Stomach (tissue), 9 donors: ENCODE data around the gene CHN1. TPM values are rescaled to one million over a fixed set of nuclear protein-coding genes. Genes with fewer than 3 reads are reported as not detected.
A peak's percentile ranks its signal among the peaks of the same experiment; 100 is the strongest.

Source experiments
- DNase-seq, 2 donors: peaks; one replicate each; pipeline versions ENCODE4 v3.0.0 to v3.0.0-alpha.2; 2013 to 2019
- H3K27ac ChIP-seq, 5 donors: fragments of 200-600 bp in 4 of 5; sonication (generic) in 4 of 5; one replicate each; pipeline ENCODE4 v1.5.1; 2013 to 2019; ENCODE audit warnings: mild to moderate bottlenecking in 1 of 5, moderate library complexity in 1 of 5
- H3K27me3 ChIP-seq, 3 donors: fragments of 200-600 bp; sonication (generic); one replicate each; pipeline ENCODE4 v1.5.1; 2017 to 2019; ENCODE audit warnings: mixed run types in 1 of 3
- H3K36me3 ChIP-seq, 4 donors: fragments of 200-600 bp; sonication (generic); 1 replicate in 3 of 4; 2 replicates in 1 of 4; pipeline ENCODE4 v1.5.1; 2016 to 2019
- H3K4me1 ChIP-seq, 4 donors: fragments of 200-600 bp; sonication (generic); one replicate each; pipeline ENCODE4 v1.5.1; 2016 to 2019
- H3K4me3 ChIP-seq, 4 donors: fragments of 200-600 bp; sonication (generic) in 3 of 4; one replicate each; pipeline ENCODE4 v1.5.1; 2016 to 2019; ENCODE audit warnings: mild to moderate bottlenecking in 1 of 4
- H3K9me3 ChIP-seq, 4 donors: fragments of 200-600 bp; sonication (generic); one replicate each; pipeline ENCODE4 v1.5.1; 2016 to 2019
- CTCF ChIP-seq, 7 experiments: fragments of 450-650 bp in 4 of 7; fragments of 200-600 bp in 3 of 7; sonication (generic) in 3 of 7; IDR thresholded peaks; one replicate each; pipeline ENCODE4 v1.5.1; 2016 to 2019; ENCODE audit warnings: antibody characterized with exemption in 7 of 7, control low read depth in 2 of 7, mild to moderate bottlenecking in 1 of 7
- EP300 ChIP-seq: sonication (generic); formaldehyde crosslinking; IDR thresholded peaks from one replicate; pipeline ENCODE4 v1.6.1; 2017; ENCODE audit warnings: antibody characterized with exemption
- POLR2A ChIP-seq, 4 donors: fragments of 450-650 bp; IDR thresholded peaks; one replicate each; pipeline ENCODE4 v1.6.1; 2016; ENCODE audit warnings: antibody characterized with exemption in 4 of 4, control low read depth in 2 of 4, mild to moderate bottlenecking in 1 of 4, moderate library complexity in 1 of 4
- POLR2AphosphoS5 ChIP-seq, 3 donors: sonication (generic); formaldehyde crosslinking; IDR thresholded peaks; one replicate each; pipeline ENCODE4 v1.6.1; 2016; ENCODE audit warnings: antibody characterized with exemption in 3 of 3
- WGBS, 5 donors: extraction: QIAGEN DNeasy Blood & Tissue Kit in 3 of 5; methylation state at CpG; one replicate each; pipeline versions ENCODE4 v1.1.5 to v1.1.7; 2013 to 2018; 5-methylcytosine and 5-hydroxymethylcytosine counted together
- intact Hi-C: fragments of 100-400 bp; cut with DNase I; formaldehyde crosslinking; loops from one replicate; pipeline ENCODE4 v1.15.1; 2023; ENCODE audit warnings: low total_unique reads
- polyA plus RNA-seq, 3 donors: library from polyadenylated mRNA; stranded (reverse); fragments of 200-250 nt; gene quantifications; one replicate each; pipeline ENCODE4 v1.2.3, GENCODE V29; 2013
- total RNA-seq, 5 donors: library from RNA; depleted of rRNA; stranded (reverse); fragments of >200 nt; gene quantifications; one replicate each; pipeline versions ENCODE4 v1.1.0 to v1.2.3, GENCODE V29; 2014 to 2016
- donor health status: healthy with polysubstance abuse.
- donor health status: Bipolar disorder and iron deficiency.
- donor health status: healthy.

CHN1 gene
- total and polyA plus RNA-seq, 8 donors = 2.3 to 50.9 (median 12.2) TPM; not detected in 1

GRCh38 chr2:174901075-174901474 is 104.1 kb downstream of the CHN1 start:
- H3K4me3 ChIP-seq = no peak overlapping the region
- TF ChIP-seq POLR2A (IDR thresholded peaks at IDR 0.05) = no peak
- no peak for TF ChIP-seq CTCF (IDR thresholded peaks at IDR 0.05)
- no peak for TF ChIP-seq EP300
- TF ChIP-seq POLR2AphosphoS5 (IDR thresholded peaks at IDR 0.05) = no peak
- H3K27me3 ChIP-seq = no peaks in the 10 kb centered on the region
- 51 to 71% (median 63%) methylated on average over 4 of the region's 4 CpGs for WGBS, 5 donors
- peak in 1 of 2 donors; percentile 28 for DNase-seq
- H3K36me3 ChIP-seq = no peaks in the 10 kb centered on the region
- H3K4me1 ChIP-seq = peaks cover 0 to 4% (median 0%) of the 10 kb centered on the region in 4 donors
- peak overlapping the region in 2 of 5 donors; percentile 10 to 44 for H3K27ac ChIP-seq
- no peaks in the 10 kb centered on the region for H3K9me3 ChIP-seq
- intact Hi-C loops = no loop called here

GRCh38 chr2:174897286-174897685 is 107.9 kb downstream of the CHN1 start:
- Histone ChIP-seq H3K4me1 (peaks cover 0 to 4% (median 0%) of the 10 kb centered on the region in 4 donors), H3K27ac (no peak overlapping the region), H3K36me3 (no peaks in the 10 kb centered on the region), H3K4me3 (no peak overlapping the region), H3K9me3 (no peaks in the 10 kb centered on the region), H3K27me3 (no peaks in the 10 kb centered on the region)
- TF ChIP-seq POLR2A (IDR thresholded peaks at IDR 0.05) (no peak), EP300 (no peak), POLR2AphosphoS5 (IDR thresholded peaks at IDR 0.05) (no peak), CTCF (IDR thresholded peaks at IDR 0.05) (no peak)
- 37 to 59% (median 52%) methylated on average over 6 of the region's 6 CpGs for WGBS, 5 donors
- DNase-seq = no peak
- intact Hi-C loops = no loop called here

GRCh38 chr2:174893018-174893417 is 112.2 kb downstream of the CHN1 start:
- DNase-seq = no peak
- 96 to 97% (median 97%) methylated on average over 1 of the region's 1 CpG for WGBS, 5 donors
- TF ChIP-seq EP300 (no peak), CTCF (IDR thresholded peaks at IDR 0.05) (no peak), POLR2AphosphoS5 (IDR thresholded peaks at IDR 0.05) (no peak), POLR2A (IDR thresholded peaks at IDR 0.05) (no peak)
- intact Hi-C loops = no loop called here
- no peaks in the 10 kb centered on the region for H3K36me3 ChIP-seq
- no peaks in the 10 kb centered on the region for H3K27me3 ChIP-seq
- H3K4me1 ChIP-seq = no peaks in the 10 kb centered on the region
- no peak overlapping the region for H3K27ac ChIP-seq
- H3K9me3 ChIP-seq = no peaks in the 10 kb centered on the region
- H3K4me3 ChIP-seq = no peak overlapping the region

GRCh38 chr2:174892546-174892945 is 112.6 kb downstream of the CHN1 start:
- TF ChIP-seq POLR2A (IDR thresholded peaks at IDR 0.05) (no peak), EP300 (no peak), POLR2AphosphoS5 (IDR thresholded peaks at IDR 0.05) (no peak), CTCF (IDR thresholded peaks at IDR 0.05) (no peak)
- WGBS, 5 donors = 76 to 94% (median 87%) methylated on average over 2 of the region's 2 CpGs

More at GRCh38 chr2:174892546-174892945, 112.6 kb downstream of the CHN1 start:
- H3K9me3 ChIP-seq = no peaks in the 10 kb centered on the region
- H3K36me3 ChIP-seq = no peaks in the 10 kb centered on the region
- intact Hi-C loops = no loop called here
- DNase-seq = no peak
- no peak overlapping the region for H3K4me3 ChIP-seq
- no peak overlapping the region for H3K27ac ChIP-seq
- H3K27me3 ChIP-seq = no peaks in the 10 kb centered on the region
- H3K4me1 ChIP-seq = no peaks in the 10 kb centered on the region
